Nucleus accumbens (tissue), 56 donors: Measurements from ENCODE around the gene OR8U1.
"Not testable (repeated sequence)": the region's sequence is repeated elsewhere in the genome, so short reads cannot be mapped to it uniquely, and the experiment has no call there.

Experiments
- DNase-seq, 56 donors: peaks; one replicate each; lab custom pipeline; 2025; lab: John Stamatoyannopoulos, UW

The OR8U1 gene

GRCh38 chr11:56375324-56375723 lies at the start of gene OR8U1:
Gene OR8U1, plus strand, starts transcription at chr11:56375624. Its CDS starts 0 bp downstream, at chr11:56375624.
- DNase-seq = no peak

GRCh38 chr11:56331861-56332491 lies 43.4 kb upstream of the OR8U1 start:
- DNase-seq = no peak

- DNase-seq = no peak
Observed at GRCh38 chr11:56333156-56333555, 42.3 kb upstream of the OR8U1 start.

GRCh38 chr11:56340289-56340688 lies 35.1 kb upstream of the OR8U1 start:
- DNase-seq = no peak

GRCh38 chr11:56345739-56346138 lies 29.7 kb upstream of the OR8U1 start, which contains the start of gene OR8K1:
Gene OR8K1, plus strand, starts transcription at chr11:56346039. Its CDS starts 0 bp downstream, at chr11:56346039.
- DNase-seq = no peak

GRCh38 chr11:56353991-56354390 lies 21.4 kb upstream of the OR8U1 start, which contains the start of gene OR8J1:
Gene OR8J1, plus strand, starts transcription at chr11:56354291. Its CDS starts 5,956 bp downstream, at chr11:56360247.
- no peak for DNase-seq

- DNase-seq = no peak
Observed at GRCh38 chr11:56380120-56380519, 4.7 kb downstream of the OR8U1 start.

GRCh38 chr11:56394381-56394780 lies 19.0 kb downstream of the OR8U1 start:
- no peak for DNase-seq

GRCh38 chr11:56396047-56396446 lies 20.6 kb downstream of the OR8U1 start:
- no peak for DNase-seq

GRCh38 chr11:56401858-56402461 lies 26.5 kb downstream of the OR8U1 start:
- DNase-seq = not testable (repeated sequence)

- DNase-seq = no peak
Observed at GRCh38 chr11:56404393-56404792, 29.0 kb downstream of the OR8U1 start.

GRCh38 chr11:56410801-56411200 lies 35.4 kb downstream of the OR8U1 start:
- DNase-seq = no peak

GRCh38 chr11:56412396-56412795 lies 37.0 kb downstream of the OR8U1 start, which contains the start of gene OR5AL1:
Gene OR5AL1, plus strand, starts transcription at chr11:56412696.
- DNase-seq = no peak
